GM04503 (cell line): Measurements from ENCODE around the gene MGMT.
A peak's percentile ranks its signal among the peaks of the same experiment; 100 is the strongest.
"Not testable (repeated sequence)": the region's sequence is repeated elsewhere in the genome, so short reads cannot be mapped to it uniquely, and the experiment has no call there.

Source experiments
- DNase-seq: peaks from one replicate; pipeline ENCODE4 v3.0.0-alpha.2; 2012; ENCODE audit warnings: low read depth

The MGMT gene

DNA sequence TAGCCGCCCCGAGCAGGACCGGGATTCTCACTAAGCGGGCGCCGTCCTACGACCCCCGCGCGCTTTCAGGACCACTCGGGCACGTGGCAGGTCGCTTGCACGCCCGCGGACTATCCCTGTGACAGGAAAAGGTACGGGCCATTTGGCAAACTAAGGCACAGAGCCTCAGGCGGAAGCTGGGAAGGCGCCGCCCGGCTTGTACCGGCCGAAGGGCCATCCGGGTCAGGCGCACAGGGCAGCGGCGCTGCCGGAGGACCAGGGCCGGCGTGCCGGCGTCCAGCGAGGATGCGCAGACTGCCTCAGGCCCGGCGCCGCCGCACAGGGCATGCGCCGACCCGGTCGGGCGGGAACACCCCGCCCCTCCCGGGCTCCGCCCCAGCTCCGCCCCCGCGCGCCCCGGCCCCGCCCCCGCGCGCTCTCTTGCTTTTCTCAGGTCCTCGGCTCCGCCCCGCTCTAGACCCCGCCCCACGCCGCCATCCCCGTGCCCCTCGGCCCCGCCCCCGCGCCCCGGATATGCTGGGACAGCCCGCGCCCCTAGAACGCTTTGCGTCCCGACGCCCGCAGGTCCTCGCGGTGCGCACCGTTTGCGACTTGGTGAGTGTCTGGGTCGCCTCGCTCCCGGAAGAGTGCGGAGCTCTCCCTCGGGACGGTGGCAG lies at the start of gene MGMT:
MGMT (plus strand) TSS at position 539 of the 656 bp plus-strand sequence.
- DNase-seq, result peak; percentile 17

DNA sequence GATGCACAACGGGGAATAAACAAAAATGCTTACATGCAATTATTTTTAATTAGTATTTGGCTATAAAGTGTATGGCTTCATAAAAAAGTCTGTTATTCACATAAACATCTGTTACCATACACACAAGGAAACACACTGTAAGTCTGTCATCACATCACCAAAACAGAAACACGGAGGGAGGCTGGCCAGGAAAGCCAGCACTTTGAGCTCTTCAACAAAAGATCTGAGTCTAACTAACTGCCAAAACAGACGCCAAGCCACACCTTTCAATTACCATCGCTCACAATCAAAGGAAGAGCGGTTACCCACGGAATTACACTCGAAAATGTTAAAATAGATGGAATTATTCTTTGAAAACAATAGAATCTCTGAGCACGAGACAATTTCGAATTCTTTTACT lies 49.2 kb upstream of the MGMT start:
- DNase-seq, result peak; percentile 18

DNA sequence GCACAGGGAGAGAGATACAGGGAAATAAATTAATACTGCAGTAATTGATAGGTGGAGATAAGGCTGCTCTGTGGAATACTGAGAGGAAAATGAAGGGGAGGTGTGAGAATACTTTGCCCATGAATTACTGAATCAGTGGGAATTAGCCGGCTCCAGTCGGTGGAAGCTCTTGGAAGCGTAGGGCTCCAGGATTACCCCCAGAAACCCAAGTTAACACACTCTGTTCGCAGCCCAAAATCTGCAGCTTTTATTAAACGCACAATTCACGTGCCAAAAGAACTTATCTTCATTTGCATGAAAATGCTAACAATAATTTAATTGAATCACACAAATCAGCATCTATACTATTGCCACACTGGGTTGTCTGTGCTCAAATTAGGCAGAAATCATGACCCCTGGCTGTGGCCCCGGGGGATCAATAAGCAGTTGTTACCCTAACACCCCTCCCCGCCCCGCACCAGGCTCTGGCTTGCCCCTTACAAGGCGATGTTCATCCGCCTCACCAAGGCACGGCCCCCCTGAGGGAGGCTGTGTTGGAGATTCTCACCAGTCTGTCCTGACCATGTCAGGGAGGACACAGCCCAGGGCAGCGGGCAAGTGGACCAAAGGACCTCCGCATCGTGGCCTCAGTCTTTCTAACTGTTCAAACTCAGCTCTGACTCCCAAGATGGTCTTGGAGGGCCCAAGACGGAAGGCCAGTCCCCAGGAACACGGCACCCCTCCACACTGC lies 48.4 kb upstream of the MGMT start:
- DNase-seq, result no peak

DNA sequence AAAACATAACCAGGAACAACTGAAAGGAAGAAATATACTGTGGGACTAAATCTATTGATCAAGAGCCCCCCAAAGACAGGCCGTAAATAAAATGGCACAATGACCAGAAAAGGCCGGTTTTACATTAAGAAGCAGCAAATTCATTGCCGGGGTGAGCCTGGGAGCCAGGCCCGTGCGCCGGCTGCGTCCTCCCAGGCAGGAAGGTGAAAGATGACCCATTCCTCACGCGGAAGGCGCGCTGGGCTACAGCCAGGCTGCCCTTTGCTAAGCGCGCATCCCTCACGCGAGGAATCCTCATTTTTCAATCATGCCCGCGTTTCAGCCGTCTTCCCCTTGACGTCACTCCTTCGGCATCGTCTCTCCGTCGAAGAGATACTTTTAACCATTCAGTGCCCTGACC lies 47.6 kb upstream of the MGMT start:
- DNase-seq, result no peak

DNA sequence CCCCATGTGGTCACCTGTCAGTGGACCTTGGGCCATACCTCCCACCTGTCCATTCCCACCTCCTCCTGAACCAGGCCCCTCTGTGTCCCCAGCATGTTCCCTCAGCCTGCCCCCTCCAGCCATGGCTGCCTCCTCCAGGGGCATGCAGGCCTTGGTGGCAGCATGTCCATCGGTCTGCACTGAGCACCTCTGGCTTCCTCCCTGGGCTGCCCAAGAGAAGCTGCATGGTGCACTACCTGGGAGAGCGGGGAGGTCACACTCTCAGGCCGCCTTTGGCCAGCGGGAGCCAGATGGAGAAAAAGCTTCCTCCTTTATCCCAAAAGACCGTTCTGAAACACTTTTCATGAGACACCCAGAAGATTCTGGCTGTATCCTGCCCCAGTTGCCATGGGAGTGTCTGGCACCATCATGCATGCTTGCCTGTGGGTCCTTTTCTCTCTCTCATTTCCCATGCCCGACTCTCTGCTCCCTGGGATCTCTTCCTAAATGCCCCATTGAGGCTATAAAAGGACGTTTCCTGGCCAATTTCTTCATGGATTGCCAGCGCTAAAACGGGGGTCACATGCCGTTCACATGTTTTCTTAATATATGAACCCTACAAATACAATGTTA lies 45.5 kb upstream of the MGMT start:
- no peak for DNase-seq

DNA sequence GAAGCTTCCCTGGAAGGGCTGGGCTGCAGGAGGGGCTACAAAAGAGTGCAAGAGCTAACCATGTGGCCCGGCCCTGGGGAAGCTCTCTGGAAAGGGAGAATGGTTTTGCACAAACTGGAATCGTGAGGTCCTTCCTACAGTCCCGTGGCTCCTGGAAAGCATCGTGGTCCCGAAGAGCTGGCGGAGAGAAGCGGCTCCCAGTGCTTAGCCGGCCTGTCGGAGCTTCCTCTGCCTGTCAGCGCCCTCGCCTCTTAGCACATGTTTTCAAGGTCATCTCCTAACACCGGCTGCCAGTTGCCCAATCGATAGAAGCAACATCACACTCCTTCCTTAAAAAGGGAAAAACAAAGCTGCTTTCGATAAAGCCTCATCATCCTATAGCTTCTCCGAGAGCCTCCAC lies 42.1 kb upstream of the MGMT start:
- no peak for DNase-seq

DNA sequence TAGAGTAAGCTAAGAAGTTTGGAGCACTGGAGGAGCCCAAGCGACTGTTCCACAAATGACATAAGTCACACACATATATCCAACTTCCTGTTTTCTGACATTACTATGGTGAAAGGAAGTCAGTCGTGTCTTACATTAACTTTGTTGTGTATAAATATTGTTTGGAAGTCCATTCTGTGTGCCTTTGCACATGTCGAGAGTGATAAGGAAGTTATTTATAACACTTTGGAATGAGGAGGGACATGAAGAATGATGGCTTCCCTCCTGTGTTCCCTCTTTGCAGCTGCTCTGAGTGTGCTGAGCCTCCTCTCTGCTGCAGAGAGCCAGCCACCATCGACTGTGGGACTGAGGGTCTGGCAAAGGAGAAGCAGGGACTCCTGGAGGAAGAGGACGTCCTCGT lies 40.4 kb upstream of the MGMT start:
- DNase-seq, result no peak

DNA sequence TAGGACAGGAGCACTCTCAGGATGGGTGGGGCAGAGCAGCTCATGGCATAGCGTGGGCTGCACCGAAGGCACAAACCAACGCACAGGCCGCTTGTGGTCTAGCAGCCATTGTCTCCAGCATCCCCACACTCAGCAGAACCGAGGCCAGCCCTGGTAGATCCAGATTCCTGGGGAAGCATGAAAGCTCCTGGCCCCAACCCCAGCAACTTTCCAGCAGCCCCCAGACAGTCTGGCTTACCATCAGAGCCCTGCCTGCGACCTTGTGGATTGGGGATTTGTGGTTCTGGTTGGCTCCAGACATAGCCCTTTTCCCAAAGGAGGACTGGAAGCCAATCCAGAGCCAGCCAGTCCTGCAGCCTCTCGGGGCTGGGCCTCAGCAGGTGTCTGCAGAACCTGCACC lies 33.8 kb upstream of the MGMT start:
- no peak for DNase-seq

DNA sequence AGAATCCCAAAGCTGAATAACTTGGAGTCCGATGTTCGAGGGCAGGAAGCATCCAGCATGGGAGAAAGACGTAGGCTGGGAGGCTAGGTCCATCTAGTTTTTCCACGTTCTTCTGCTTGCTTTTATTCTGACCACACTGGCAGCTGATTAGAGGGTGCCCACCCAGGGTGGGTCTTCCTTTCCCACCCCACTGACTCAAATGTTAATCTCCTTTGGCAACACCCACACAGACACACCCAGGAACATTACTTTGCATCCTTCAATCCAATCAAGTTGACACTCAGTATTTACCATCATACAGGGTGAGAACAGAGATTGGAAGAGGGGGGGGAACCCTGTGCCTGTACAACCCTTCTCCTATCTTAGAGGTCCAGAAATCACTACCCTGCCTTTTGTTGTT lies 31.3 kb upstream of the MGMT start:
- DNase-seq, result not testable (repeated sequence)

DNA sequence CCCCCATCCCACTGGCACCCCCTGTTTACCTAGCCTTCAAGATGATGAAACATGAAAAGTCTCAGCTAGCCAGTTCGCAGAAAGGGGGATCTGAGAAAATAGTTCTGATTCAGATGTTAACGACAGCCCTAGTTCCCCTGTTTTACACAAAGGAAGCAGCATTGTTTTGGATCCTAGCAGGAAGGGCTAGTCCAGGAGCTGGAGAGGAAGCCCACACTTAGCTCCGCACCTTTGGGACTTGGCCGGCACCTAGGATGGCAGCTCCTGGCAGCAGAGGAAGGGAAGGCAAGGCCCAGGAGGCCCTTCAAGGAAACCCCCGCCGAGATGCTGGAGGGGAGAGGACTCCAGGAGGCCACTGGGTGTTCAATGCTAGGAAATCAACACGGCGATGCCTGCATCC lies 29.0 kb upstream of the MGMT start:
- no peak for DNase-seq

DNA sequence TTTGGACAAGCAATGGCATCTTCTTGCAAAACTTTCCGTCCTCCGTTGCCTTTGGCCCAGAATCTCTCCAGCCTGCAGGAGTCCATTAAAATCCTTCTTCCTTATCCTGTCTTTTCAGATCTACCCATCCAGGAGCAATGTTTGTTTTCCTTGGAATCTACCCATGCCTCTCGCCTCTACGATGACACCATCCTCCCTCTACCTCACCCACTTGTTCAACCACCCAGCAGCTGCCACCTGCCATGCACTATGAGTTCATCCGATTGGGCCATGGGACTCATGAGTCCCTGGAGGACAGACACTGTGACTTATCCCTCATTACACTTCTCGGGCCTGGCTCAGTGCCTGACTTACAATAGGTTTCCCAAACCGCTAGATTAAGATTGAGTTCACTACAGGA lies 26.8 kb upstream of the MGMT start:
- no peak for DNase-seq

DNA sequence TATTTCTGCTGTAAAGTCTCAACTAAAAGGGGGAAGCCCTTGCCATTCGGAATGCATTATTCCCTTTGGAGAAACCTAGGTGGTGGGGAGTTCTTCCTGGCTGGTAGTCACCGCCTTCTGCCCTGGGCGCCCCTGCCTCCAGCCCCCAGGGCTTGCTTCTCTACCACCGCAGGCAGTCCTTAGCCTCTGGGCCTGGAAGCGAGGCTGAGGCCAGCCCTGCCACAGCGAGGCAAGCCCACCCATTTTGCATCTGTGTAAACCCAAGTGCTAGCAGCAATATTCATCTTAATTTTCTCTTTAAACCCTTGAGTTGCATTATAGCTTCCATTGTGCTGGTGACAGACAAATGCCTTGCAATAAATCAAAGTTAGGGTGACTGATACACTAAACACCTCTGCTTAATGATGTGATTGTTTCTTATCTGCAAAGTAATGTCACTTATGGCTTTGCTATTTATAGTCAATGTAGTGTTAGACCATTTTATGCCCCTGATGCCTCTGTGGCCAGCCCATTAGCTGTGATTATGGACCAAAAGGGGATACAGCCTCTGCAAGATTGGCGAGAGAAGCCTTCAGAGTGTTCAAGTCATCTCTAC lies 26.2 kb upstream of the MGMT start:
- DNase-seq, result no peak

DNA sequence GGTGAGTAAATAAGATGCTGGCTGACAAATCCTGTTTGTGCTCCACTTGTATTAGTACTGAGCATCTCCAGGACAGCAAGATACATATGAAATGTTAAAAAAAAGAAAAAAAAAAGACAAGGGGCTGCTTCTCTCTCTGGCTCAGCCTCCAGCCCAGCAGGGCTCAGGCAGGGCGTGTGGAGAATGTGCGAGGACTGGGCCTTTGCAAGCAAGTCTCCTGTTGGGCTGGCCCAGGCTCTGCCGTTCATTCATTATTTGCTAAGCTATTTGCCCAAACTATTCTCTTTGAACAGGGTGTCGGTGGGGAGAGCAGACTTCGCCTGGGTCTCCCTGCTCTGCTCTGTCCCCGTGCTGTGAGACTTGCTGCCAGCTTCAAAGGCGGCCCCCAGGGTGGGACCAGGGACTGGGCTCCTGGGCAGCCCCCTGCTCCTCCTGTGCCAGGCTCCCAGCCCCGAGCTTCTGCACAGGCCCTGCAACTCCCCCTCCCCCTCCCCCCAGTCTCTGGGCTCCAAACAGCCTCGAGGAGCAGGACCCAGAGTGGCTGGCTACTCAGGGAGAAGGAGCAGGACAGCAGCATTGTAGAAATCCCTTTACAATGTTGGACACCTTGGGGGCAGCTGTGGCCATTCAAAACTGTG lies 25.6 kb upstream of the MGMT start:
- no peak for DNase-seq

DNA sequence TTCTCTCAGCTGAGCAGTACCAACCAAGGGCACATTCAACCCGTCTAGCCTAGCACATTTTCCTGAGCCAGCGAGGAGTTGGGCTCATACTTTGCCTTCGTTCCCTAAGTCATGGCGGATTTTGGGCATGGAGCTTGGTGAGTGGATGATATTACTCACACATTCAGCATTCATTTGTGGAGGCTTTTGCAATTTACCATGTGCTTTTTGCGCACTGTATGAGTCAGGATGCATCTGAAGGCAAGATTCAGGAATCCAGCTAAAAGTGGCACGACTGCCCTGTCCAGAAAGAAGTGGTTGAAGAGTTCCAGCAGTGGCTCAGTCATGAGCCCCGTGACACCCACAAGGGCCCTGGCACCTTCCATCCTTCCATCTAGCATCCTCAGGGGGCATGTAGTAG lies 24.2 kb upstream of the MGMT start:
- DNase-seq, result no peak

DNA sequence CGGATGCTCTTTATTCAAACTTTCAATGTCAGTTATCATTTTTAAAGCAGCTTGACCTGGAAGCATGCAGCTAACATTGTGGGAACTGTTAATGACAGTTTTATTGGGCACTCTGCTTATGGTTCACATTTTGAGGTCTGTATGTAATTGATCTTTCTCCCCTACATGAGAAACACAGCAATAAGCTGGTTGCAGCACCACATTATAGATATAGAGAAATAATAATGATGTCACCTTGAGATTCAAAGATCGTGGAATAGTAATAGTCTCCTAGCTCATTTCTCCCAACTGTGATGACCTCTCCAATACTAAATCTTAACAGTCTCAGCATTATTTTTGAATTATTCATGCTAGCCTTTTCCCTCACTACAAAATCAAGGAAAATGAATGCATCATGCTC lies 22.7 kb upstream of the MGMT start:
- no peak for DNase-seq

DNA sequence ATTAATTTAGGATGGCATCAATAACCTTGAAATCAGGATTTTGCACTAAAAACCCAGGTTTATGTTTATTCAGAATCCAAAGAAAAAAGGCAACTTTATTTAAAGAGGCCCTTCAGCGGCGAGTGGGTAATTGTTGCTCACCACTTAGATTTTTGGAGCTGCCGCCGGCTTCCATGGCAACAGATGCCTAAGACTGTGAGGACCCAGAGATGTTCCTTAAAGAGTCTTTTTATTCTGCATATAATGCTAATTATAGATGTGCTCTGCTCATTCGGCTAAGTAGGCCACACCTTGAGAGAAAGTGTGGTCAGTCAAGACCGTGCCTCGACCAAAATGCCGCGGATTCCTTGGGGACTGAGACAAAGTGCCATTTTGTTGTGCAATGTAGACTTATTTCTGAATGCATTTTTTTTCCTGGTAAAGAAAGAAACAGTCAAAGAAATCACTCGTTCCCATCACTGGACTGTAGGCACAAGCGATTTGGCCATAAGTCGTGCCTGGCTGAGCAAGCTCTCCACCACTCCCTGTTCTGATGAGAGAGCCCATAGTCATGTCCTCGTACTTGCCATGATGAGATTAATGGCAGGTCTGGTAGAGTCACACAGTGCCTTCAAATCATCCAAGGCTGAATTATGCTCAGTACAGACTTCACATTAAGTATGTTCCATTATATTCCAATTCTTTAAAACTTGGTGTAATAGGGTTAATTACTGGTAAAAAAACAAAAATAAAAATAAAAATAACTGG lies 21.4 kb upstream of the MGMT start:
- no peak for DNase-seq

DNA sequence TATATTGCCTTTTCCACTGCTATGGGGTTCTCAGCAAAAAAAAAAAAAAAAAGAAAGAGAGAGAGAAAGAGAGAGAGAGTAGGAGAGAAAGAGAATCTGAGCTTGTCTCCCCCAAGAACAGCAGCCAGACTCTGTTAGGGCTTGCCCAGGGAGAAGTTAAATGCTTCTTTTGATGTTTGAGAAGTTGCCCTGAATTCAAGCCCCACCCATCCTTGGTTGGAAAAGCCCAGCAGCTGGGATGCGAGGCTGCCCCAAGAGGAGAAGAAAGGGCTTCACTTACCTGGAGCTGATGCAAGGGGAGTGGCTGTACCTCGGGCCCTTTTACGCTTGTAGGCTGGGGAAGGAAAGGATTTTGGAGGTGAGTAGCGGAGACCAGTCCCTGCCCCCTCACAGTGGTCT lies 20.9 kb upstream of the MGMT start:
- no peak for DNase-seq

DNA sequence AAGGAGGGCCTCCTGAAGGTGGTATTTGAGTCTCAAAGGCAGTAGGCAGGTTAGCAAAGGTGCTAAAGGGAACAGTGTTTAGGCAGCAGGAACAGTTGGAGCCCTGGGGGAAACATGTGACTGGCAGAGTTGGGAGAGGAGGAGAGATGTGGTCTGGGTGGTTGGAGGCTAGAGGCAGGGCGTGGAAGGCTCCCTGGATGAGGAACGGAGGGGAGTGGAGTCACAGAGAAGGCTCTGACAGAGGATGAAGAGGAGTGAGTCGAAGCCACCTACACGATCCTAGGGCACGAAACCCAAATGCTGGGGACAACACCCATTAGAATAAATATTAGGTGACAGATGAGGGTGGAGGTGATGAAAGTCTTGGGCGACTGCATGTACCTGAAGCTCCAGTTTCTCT lies 19.6 kb upstream of the MGMT start:
- DNase-seq, result no peak

DNA sequence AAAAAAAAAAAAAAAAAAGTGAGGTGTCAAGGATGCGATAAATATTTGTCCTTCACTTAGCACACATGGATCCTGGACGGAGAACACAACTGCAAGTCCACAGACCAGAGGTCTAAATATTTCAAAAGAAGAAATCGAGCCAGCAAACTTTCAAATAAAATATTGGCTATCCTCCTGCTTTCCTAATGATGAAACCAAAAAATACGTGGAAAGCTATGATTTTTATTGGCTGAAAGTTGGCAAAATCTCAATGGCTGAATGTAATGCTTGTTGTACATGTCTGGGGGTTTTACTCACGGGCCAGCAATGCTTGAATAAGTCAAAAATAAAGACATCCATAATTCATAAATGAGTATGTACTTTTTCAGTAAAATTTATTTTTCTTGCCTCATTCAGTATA lies 19.0 kb upstream of the MGMT start:
- no peak for DNase-seq

DNA sequence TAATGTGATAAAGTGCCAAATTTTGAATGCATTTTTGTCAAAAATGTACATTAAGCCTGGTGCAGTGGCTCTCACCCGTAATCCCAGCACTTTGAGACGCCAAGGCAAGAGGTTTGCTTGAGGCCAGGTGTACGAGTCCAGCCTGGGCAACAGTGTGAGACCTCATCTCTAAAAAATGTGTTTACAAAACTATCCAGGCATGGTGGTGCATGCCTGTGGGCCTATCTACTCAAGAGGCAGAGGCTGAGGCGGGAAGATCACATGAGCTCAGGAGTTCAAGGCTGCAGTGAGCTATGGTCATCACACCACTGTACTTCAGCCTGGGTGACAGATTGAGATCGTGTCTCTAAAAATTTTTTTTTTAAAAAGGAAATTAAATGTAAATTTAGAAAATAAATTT lies 18.5 kb upstream of the MGMT start:
- DNase-seq, result no peak

DNA sequence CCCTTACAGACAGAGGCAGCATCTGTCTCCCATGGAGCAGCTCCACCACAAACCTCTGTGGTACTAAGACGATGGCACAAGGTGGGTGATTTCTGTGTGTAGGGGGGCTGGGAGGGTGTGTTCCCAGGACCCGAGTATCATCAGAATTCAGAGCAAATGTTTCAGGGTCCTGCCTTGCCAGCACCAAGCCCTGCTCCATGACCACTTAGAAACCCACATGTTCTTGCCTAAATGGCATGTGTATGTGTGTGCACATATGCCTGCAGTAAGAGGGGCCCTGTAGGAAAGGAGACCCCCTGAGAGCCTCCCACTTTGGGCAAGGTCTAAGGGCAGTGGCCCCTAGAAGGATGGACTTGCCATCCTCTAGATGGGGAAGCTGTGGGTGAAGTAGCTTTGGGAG lies 17.1 kb upstream of the MGMT start:
- no peak for DNase-seq

DNA sequence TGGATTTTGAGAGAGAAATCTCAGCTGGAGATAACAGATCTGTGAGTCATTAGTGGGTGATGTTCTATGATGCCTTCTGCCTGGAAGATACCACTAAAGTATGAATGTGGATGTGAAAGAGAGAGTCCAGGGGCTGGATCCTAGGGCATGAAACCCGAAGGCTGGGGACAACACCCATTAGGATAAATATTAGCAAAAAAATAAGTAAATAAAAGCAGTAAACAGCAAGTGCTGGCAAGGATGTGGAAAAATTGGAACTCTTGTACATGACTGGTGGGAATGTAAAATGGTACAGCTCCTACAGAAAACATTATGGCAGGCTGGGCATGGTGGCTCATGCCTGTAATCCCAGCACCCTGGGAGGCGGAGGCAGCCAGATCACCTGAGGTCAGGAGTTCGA lies 16.6 kb upstream of the MGMT start:
- no peak for DNase-seq
